ENCODE measurements around the gene CACNB3.

GRCh38 chr12:48858043-48858442 lies 39.7 kb downstream of the CACNB3 start:
- TF ChIP-seq CTCF (IDR thresholded peaks at IDR 0.05 in 4 of 5, conservative IDR thresholded peaks at IDR 0.05 in 1 of 5) (no peak), POLR2A (IDR thresholded peaks at IDR 0.05) (no peak)
